ENCODE measurements around the gene DOCK2.
"Not testable (repeated sequence)": the region's sequence is repeated elsewhere in the genome, so short reads cannot be mapped to it uniquely, and the experiment has no call there.

The DOCK2 gene

DNA sequence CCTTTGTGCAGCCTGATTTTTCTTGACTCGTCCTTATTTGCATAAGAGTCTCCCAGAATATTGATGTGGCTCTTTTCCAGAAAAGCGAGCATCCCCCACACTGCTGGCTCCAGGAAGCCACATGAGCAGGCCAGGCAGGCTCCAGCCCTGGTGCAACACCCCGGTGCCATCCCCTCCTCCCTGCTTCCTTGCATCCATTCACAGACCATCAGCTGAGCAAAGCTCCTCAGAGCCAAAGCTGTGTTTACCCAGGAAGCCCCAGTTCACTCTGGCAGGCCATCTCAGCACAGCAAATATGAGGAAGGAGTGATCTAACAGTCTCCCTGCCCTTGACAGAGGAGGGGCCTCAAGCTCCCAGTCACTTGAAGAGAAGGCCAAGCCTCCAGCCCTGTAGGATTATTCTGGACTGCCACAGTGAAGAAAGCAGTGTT lies 308.8 kb downstream of the DOCK2 start:
- Histone ChIP-seq H2AFZ (ENCODE audit: low read length) (no peak overlapping the region), H3K79me2 (ENCODE audit: insufficient read depth, low read length) (no peaks in the 10 kb centered on the region), H3K4me2 (ENCODE audit: low read depth, low read length, poor library complexity, severe bottlenecking) (no peak overlapping the region), H3K9ac (ENCODE audit: low read depth, low read length, poor library complexity, severe bottlenecking) (no peak overlapping the region), H3K36me3 (ENCODE audit: insufficient read depth, low read length) (no peaks in the 10 kb centered on the region), H3F3A (ENCODE audit: low read depth) (no peaks in the 10 kb centered on the region), H3K9me3 (ENCODE audit: insufficient read depth, low read depth, low read length) (no peaks in the 10 kb centered on the region), H3K4me3 (ENCODE audit: low read length, poor library complexity, severe bottlenecking) (no peak overlapping the region), H3K27me3 (ENCODE audit: insufficient read depth, low read length, poor library complexity, severe bottlenecking) (no peaks in the 10 kb centered on the region), H3K4me1 (ENCODE audit: insufficient read depth, low read length, poor library complexity, severe bottlenecking) (no peaks in the 10 kb centered on the region), H3K9me2 (replicated peaks; ENCODE audit: low read depth, low read length) (no peaks in the 10 kb centered on the region), H4K20me1 (ENCODE audit: insufficient read depth, low read length, poor library complexity, severe bottlenecking) (no peaks in the 10 kb centered on the region)
- TF ChIP-seq CTCF (conservative IDR thresholded peaks at IDR 0.05; ENCODE audit: low read length) = no peak
- no peak for TF ChIP-seq EZH2phosphoT487 (IDR thresholded peaks at IDR 0.05; ENCODE audit: borderline replicate concordance)

GRCh38 chr5:169946743-169947295 lies 309.7 kb downstream of the DOCK2 start:
- no peaks in the 10 kb centered on the region for H3K4me1 ChIP-seq (ENCODE audit: insufficient read depth, low read length, poor library complexity, severe bottlenecking)
- TF ChIP-seq CTCF (conservative IDR thresholded peaks at IDR 0.05; ENCODE audit: low read length) (no peak), EZH2phosphoT487 (IDR thresholded peaks at IDR 0.05; ENCODE audit: borderline replicate concordance) (no peak)
- no peak overlapping the region for H3K4me3 ChIP-seq (ENCODE audit: low read length, poor library complexity, severe bottlenecking)
- H4K20me1 ChIP-seq (ENCODE audit: insufficient read depth, low read length, poor library complexity, severe bottlenecking) = no peaks in the 10 kb centered on the region
- no peaks in the 10 kb centered on the region for H3K27me3 ChIP-seq (ENCODE audit: insufficient read depth, low read length, poor library complexity, severe bottlenecking)
- H3K9me2 ChIP-seq (replicated peaks; ENCODE audit: low read depth, low read length) = no peaks in the 10 kb centered on the region
- H2AFZ ChIP-seq (ENCODE audit: low read length) = no peak overlapping the region
- no peaks in the 10 kb centered on the region for H3K79me2 ChIP-seq (ENCODE audit: insufficient read depth, low read length)
- H3K9me3 ChIP-seq (ENCODE audit: insufficient read depth, low read depth, low read length) = no peaks in the 10 kb centered on the region
- H3K36me3 ChIP-seq (ENCODE audit: insufficient read depth, low read length) = no peaks in the 10 kb centered on the region
- H3F3A ChIP-seq (ENCODE audit: low read depth) = no peaks in the 10 kb centered on the region
- H3K9ac ChIP-seq (ENCODE audit: low read depth, low read length, poor library complexity, severe bottlenecking) = no peak overlapping the region
- H3K4me2 ChIP-seq (ENCODE audit: low read depth, low read length, poor library complexity, severe bottlenecking) = no peak overlapping the region

DNA sequence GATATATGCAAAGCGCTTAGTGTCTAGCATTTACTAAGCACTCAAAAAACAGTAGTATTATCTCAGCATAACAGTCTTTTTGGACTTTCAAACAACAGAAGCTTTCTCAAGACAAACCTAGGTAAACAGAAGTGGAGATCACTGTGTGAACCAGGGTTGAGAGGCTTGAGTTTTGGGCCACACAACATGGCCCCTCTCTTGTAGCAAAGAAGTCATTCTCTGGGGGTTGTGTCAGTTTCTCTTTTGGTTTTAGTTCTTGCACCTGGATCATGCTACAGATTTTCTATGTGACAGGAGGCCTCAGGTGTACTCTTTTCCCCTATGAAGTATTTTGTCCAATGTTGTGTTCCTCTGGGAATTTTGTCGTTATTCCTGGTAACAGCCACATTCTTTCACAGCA lies 313.3 kb downstream of the DOCK2 start:
- no peak overlapping the region for H2AFZ ChIP-seq (ENCODE audit: low read length)
- no peaks in the 10 kb centered on the region for H3K36me3 ChIP-seq (ENCODE audit: insufficient read depth, low read length)
- TF ChIP-seq CTCF (conservative IDR thresholded peaks at IDR 0.05; ENCODE audit: low read length) (no peak), EZH2phosphoT487 (IDR thresholded peaks at IDR 0.05; ENCODE audit: borderline replicate concordance) (no peak)
- H3K4me3 ChIP-seq (ENCODE audit: low read length, poor library complexity, severe bottlenecking) = no peak overlapping the region
- H4K20me1 ChIP-seq (ENCODE audit: insufficient read depth, low read length, poor library complexity, severe bottlenecking) = no peaks in the 10 kb centered on the region
- no peak overlapping the region for H3K4me2 ChIP-seq (ENCODE audit: low read depth, low read length, poor library complexity, severe bottlenecking)
- no peaks in the 10 kb centered on the region for H3K4me1 ChIP-seq (ENCODE audit: insufficient read depth, low read length, poor library complexity, severe bottlenecking)
- H3K27me3 ChIP-seq (ENCODE audit: insufficient read depth, low read length, poor library complexity, severe bottlenecking) = no peaks in the 10 kb centered on the region
- no peaks in the 10 kb centered on the region for H3K9me2 ChIP-seq (replicated peaks; ENCODE audit: low read depth, low read length)
- no peaks in the 10 kb centered on the region for H3F3A ChIP-seq (ENCODE audit: low read depth)
- H3K9ac ChIP-seq (ENCODE audit: low read depth, low read length, poor library complexity, severe bottlenecking) = no peak overlapping the region
- H3K9me3 ChIP-seq (ENCODE audit: insufficient read depth, low read depth, low read length) = no peaks in the 10 kb centered on the region
- H3K79me2 ChIP-seq (ENCODE audit: insufficient read depth, low read length) = no peaks in the 10 kb centered on the region

- not testable (repeated sequence) for H3K4me3 ChIP-seq (ENCODE audit: low read length, poor library complexity, severe bottlenecking); H3K9ac ChIP-seq (ENCODE audit: low read depth, low read length, poor library complexity, severe bottlenecking); H3K4me2 ChIP-seq (ENCODE audit: low read depth, low read length, poor library complexity, severe bottlenecking); H4K20me1 ChIP-seq (ENCODE audit: insufficient read depth, low read length, poor library complexity, severe bottlenecking); H2AFZ ChIP-seq (ENCODE audit: low read length); H3K79me2 ChIP-seq (ENCODE audit: insufficient read depth, low read length); H3K9me2 ChIP-seq (replicated peaks; ENCODE audit: low read depth, low read length); H3K27me3 ChIP-seq (ENCODE audit: insufficient read depth, low read length, poor library complexity, severe bottlenecking); H3K4me1 ChIP-seq (ENCODE audit: insufficient read depth, low read length, poor library complexity, severe bottlenecking); H3K36me3 ChIP-seq (ENCODE audit: insufficient read depth, low read length); H3K9me3 ChIP-seq (ENCODE audit: insufficient read depth, low read depth, low read length); H3F3A ChIP-seq (ENCODE audit: low read depth)
These were observed 316.1 kb downstream of the DOCK2 start for GRCh38 chr5:169953196-169953595.

Data from Loucy (cell line).